HG03103 (cell line): ENCODE data around the gene CUEDC2.

Experiments
- ATAC-seq: cut with Tn5 transposase; IDR thresholded peaks from one replicate; pipeline ENCODE4 v1.9.1; 2021; ENCODE audit warnings: low read depth; ENCODE audit not compliant: unreplicated experiment

The CUEDC2 gene

GRCh38 chr10:102375867-102376266, 56.5 kb downstream of the CUEDC2 start:
- no peak for ATAC-seq

GRCh38 chr10:102375250-102375649, 57.1 kb downstream of the CUEDC2 start:
- no peak for ATAC-seq
